K562 (cell line): ENCODE data around the gene APBB2. TPM values are rescaled to one million over a fixed set of nuclear protein-coding genes. Genes with fewer than 3 reads are reported as not detected.

Source experiments
- ATAC-seq: fragments of 200-7000 bp; cut with Tn5 transposase; 3 replicates; pipeline ENCODE4 v1.9.1; 2020; ENCODE audit warnings: moderate library complexity
- BruUV-seq: library from RNA; stranded (reverse); fragments of 400-500 nt; replicated peaks from 2 replicates; lab custom pipeline; 2021; lab: Mats Ljungman, UMichigan
- CTCF ChIA-PET: fragments of 300-600 bp; formaldehyde crosslinking; extraction: SDS; loops from one replicate; lab custom pipeline; 2021; ENCODE audit warnings: low intra/inter-chr PET ratio; lab: Yijun Ruan, JAX
- POLR2A ChIA-PET: fragments of 300-600, 350-650 bp; sonication (Branson Sonifier 250); formaldehyde crosslinking; extraction: SDS; loops from one replicate; lab custom pipeline; 2021; ENCODE audit warnings: antibody characterized with exemption, inconsistent platforms; lab: Yijun Ruan, JAX
- DNase-seq, 4 experiments: peaks; one replicate each; pipeline versions ENCODE4 v3.0.0 to v3.0.0-alpha.2; 2011 to 2018; ENCODE audit warnings: low spot score in 3 of 4, mixed read lengths in 3 of 4; ENCODE audit errors: extremely low read depth in 1 of 4
- FAIRE-seq: peaks from 2 replicates; lab custom pipeline; 2011; peaks lifted over from hg19 to GRCh38; lab: Jason Lieb, UNC
- H2AFZ ChIP-seq: 2 replicates; pipeline ENCODE4 v1.6.0; 2011; ENCODE audit warnings: low read depth, low read length, control low read depth, inconsistent platforms
- H3K27ac ChIP-seq: fragments of 200-600 bp; 3 replicates; pipeline ENCODE4 v1.8.0; 2011; ENCODE audit warnings: low read depth, mild to moderate bottlenecking, control low read depth, inconsistent platforms, low read length, moderate library complexity, mixed read lengths; ENCODE audit errors: extremely low read depth
- H3K27me3 ChIP-seq, 2 experiments: fragments of 300-600 bp in 1 of 2; 2 replicates in 1 of 2; 3 replicates in 1 of 2; pipeline versions ENCODE4 v1.6.0 to v1.8.0; 2011; ENCODE audit warnings: inconsistent platforms in 2 of 2, low read length in 2 of 2, mild to moderate bottlenecking in 1 of 2, mixed read lengths in 1 of 2, moderate library complexity in 1 of 2; ENCODE audit not compliant: control insufficient read depth in 2 of 2, insufficient read depth in 2 of 2
- H3K36me3 ChIP-seq: fragments of 300-600 bp; 3 replicates; pipeline ENCODE4 v1.8.0; 2011; ENCODE audit warnings: mild to moderate bottlenecking, low read length, inconsistent platforms; ENCODE audit not compliant: control insufficient read depth, insufficient read depth
- H3K4me1 ChIP-seq, 2 experiments: fragments of 200-600 bp in 1 of 2; replicated peaks in 1 of 2; 2 replicates in 1 of 2; 3 replicates in 1 of 2; pipeline versions ENCODE4 v1.5.1 to v1.8.0; 2011; ENCODE audit warnings: inconsistent platforms in 2 of 2, low read length in 2 of 2, mild to moderate bottlenecking in 1 of 2, mixed read lengths in 1 of 2, moderate library complexity in 1 of 2; ENCODE audit not compliant: control insufficient read depth in 2 of 2, insufficient read depth in 2 of 2
- H3K4me2 ChIP-seq: 2 replicates; pipeline ENCODE4 v1.6.1; 2011; ENCODE audit warnings: low read length, control low read depth, inconsistent platforms, mixed read lengths; ENCODE audit not compliant: insufficient read depth
- H3K4me3 ChIP-seq: fragments of 200-600 bp; sonication (generic), shearing (Covaris generic); 2 replicates; pipeline ENCODE4 v1.5.1; 2016; ENCODE audit warnings: control low read depth, inconsistent platforms
- H3K79me2 ChIP-seq: fragments of 200-600 bp; 3 replicates; pipeline ENCODE4 v1.8.0; 2011; ENCODE audit warnings: low read length, inconsistent platforms; ENCODE audit not compliant: control insufficient read depth, insufficient read depth
- H3K9ac ChIP-seq, 2 experiments: 2 replicates each; pipeline versions ENCODE4 v1.6.0 to v1.6.1; 2011; ENCODE audit warnings: low read depth in 2 of 2, low read length in 2 of 2, control low read depth in 1 of 2, inconsistent platforms in 1 of 2, mild to moderate bottlenecking in 1 of 2, mixed read lengths in 1 of 2; ENCODE audit not compliant: insufficient read depth in 1 of 2
- H3K9me1 ChIP-seq: one replicate; pipeline ENCODE4 v1.6.0; 2011; ENCODE audit warnings: inconsistent platforms, mild to moderate bottlenecking, low read length, moderate library complexity; ENCODE audit not compliant: control insufficient read depth, insufficient read depth
- H3K9me3 ChIP-seq: replicated peaks from 2 replicates; pipeline ENCODE4 v1.5.1; 2011; ENCODE audit warnings: low read depth, low read length, inconsistent platforms; ENCODE audit not compliant: control insufficient read depth, insufficient read depth
- H4K20me1 ChIP-seq: replicated peaks from 2 replicates; pipeline ENCODE4 v1.6.1; 2011; ENCODE audit warnings: low read length, inconsistent platforms, mixed read lengths; ENCODE audit not compliant: control insufficient read depth, insufficient read depth
- DPF2 ChIP-seq: fragments of 450-650 bp; IDR thresholded peaks from 2 replicates; pipeline ENCODE4 v1.6.1; 2016
- ERF ChIP-seq: fragments of 450-650 bp; formaldehyde crosslinking; IDR thresholded peaks from 2 replicates; pipeline ENCODE4 v1.4.0; 2020; ENCODE audit warnings: mild to moderate bottlenecking, mixed read lengths
- ZNF146 ChIP-seq: IDR thresholded peaks from one replicate; pipeline ENCODE4 v1.6.1; 2018; ENCODE audit warnings: missing compliant biosample characterization; ENCODE audit not compliant: unreplicated experiment
- ZNF197 ChIP-seq: fragments of 200-800 bp; sonication (Bioruptor generic); IDR thresholded peaks from 2 replicates; pipeline ENCODE4 v1.6.1; 2016; ENCODE audit warnings: low read depth, missing genetic modification characterization, missing compliant biosample characterization
- WGBS: fragments of 100-300 bp; shearing (Covaris generic); methylation state at CpG from one replicate; pipeline ENCODE4 v1.1.6; 2016; ENCODE audit warnings: low coverage, mixed read lengths; ENCODE audit not compliant: insufficient coverage; ENCODE audit errors: missing lambda C conversion rate; 5-methylcytosine and 5-hydroxymethylcytosine counted together
- in situ Hi-C: fragments of 300-500 bp; cut with MboI; formaldehyde crosslinking; loops from 4 replicates; pipeline ENCODE4 v1.15.0; 2018; ENCODE audit warnings: inconsistent platforms, mixed read lengths
- intact Hi-C: fragments of 100-400 bp; cut with micrococcal nuclease; formaldehyde crosslinking; loops from 2 replicates; pipeline ENCODE4 v1.14.2; 2022
- polyA plus RNA-seq, 8 experiments: library from polyadenylated mRNA; depleted of rRNA in 4 of 8; stranded (reverse) in 5 of 8; unstranded in 3 of 8; fragments of >200 nt; fragmentation: Nextera tagmentation in 2 of 8; fragmentation: Illumina TruSeq in 1 of 8; extraction: Ambion mirVana in 2 of 8; extraction: Trizol in 1 of 8; gene quantifications; 2 replicates each; pipeline versions ENCODE4 v1.2.1 to v1.2.3, GENCODE V29; 2011 to 2014; ENCODE audit warnings: inconsistent platforms in 1 of 8, missing spikeins in 1 of 8
- total RNA-seq, 7 experiments: library from RNA; depleted of rRNA in 6 of 7; stranded (reverse); fragments of >200 nt in 6 of 7; fragmentation: Illumina TruSeq in 2 of 7; extraction: Trizol in 2 of 7; gene quantifications; 2 replicates each; pipeline versions ENCODE4 v1.2.1 to v1.2.3, GENCODE V29; 2011 to 2021; ENCODE audit warnings: low replicate concordance in 1 of 7
- TF ChIP-seq, protein P1 (sequence below): sonication (generic); formaldehyde crosslinking; IDR thresholded peaks from 2 replicates; pipeline ENCODE4 v1.8.0; 2022; ENCODE audit warnings: missing genetic modification reagents, mild to moderate bottlenecking, borderline replicate concordance
- TF ChIP-seq, protein P2 (sequence below): fragments of 250-450 bp; sonication (Bioruptor Pico); IDR thresholded peaks from 2 replicates; pipeline ENCODE4 v1.4.0; 2020; ENCODE audit warnings: mild to moderate bottlenecking, moderate library complexity, borderline replicate concordance
- TF ChIP-seq, protein P3 (sequence below): fragments of 200-800 bp; sonication (Bioruptor generic); IDR thresholded peaks from 2 replicates; pipeline ENCODE4 v1.6.1; 2017; ENCODE audit warnings: missing genetic modification characterization, missing compliant biosample characterization

Gene APBB2
- total and polyA plus RNA-seq, 9 of the 15 experiments (the other 6 are each of a cell fraction or from before 2014, with no cell fraction given): 0.08 to 2.1 (median 1.4) TPM

DNA sequence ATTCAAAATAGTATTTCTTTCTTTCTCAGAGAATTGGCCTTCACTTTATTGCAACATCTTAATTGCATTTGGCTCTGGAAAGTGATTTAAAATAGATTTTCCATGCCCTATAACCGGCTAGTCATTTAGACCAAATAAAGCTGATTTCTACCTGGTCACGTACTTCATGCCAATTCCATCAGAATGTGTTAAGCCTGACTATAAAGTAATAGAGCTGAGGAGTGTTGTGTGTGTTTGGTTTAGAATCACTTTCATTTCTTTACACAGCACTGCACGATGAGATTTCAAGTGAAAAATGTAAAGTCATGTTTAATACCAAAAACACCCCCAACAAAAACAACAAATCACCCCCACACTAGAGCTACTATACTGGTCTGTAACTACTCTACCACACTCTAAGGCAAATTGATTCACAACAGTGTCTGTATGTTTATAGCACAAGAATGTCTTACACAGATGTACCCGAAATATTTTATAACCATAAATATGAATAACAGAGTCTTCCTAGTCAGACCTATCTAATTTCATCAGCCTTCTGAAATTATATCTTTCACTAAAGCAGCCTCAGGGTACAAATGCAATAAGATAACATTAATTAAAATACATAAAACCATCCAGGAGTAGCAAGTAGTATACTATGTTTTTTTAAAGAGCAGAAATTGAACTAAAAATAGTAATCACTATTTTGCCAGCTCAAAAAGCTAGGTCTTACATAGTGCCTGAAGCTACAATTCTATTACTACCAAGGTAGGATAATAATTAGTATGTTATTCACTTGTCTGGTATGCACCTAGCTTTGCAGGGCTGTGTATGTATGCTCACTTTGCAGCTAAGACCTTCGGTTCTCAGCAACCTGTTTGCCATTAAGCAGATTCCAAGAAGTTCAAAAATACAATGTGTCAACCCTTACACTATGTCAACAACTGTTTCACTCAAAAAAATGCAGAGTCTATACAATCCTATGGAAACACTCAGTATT, 28.4 kb downstream of the APBB2 start:
- no peak overlapping the region for H3K4me2 ChIP-seq
- ChIA-PET CTCF (no interaction called here), POLR2A (interaction anchor here (0.6 to 1.0 kb wide), 2 partner anchors 196 to 1174 kb away, joined by 3 to 4 read pairs; no protein-coding TSS in a partner anchor)
- no peaks in the 10 kb centered on the region for H3K9me1 ChIP-seq
- H3K4me3 ChIP-seq: no peak overlapping the region
- in situ Hi-C loops (no loop called here), intact Hi-C loops (no loop called here)
- TF ChIP-seq, protein P1, sequence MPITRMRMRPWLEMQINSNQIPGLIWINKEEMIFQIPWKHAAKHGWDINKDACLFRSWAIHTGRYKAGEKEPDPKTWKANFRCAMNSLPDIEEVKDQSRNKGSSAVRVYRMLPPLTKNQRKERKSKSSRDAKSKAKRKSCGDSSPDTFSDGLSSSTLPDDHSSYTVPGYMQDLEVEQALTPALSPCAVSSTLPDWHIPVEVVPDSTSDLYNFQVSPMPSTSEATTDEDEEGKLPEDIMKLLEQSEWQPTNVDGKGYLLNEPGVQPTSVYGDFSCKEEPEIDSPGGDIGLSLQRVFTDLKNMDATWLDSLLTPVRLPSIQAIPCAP (CRISPR knock-in tag): no peak
- no peak for TF ChIP-seq DPF2
- TF ChIP-seq, protein P2, sequence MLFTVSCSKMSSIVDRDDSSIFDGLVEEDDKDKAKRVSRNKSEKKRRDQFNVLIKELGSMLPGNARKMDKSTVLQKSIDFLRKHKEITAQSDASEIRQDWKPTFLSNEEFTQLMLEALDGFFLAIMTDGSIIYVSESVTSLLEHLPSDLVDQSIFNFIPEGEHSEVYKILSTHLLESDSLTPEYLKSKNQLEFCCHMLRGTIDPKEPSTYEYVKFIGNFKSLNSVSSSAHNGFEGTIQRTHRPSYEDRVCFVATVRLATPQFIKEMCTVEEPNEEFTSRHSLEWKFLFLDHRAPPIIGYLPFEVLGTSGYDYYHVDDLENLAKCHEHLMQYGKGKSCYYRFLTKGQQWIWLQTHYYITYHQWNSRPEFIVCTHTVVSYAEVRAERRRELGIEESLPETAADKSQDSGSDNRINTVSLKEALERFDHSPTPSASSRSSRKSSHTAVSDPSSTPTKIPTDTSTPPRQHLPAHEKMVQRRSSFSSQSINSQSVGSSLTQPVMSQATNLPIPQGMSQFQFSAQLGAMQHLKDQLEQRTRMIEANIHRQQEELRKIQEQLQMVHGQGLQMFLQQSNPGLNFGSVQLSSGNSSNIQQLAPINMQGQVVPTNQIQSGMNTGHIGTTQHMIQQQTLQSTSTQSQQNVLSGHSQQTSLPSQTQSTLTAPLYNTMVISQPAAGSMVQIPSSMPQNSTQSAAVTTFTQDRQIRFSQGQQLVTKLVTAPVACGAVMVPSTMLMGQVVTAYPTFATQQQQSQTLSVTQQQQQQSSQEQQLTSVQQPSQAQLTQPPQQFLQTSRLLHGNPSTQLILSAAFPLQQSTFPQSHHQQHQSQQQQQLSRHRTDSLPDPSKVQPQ (CRISPR knock-in tag): no peak
- TF ChIP-seq ERF (CRISPR knock-in tag): no peak
- TF ChIP-seq, protein P3, sequence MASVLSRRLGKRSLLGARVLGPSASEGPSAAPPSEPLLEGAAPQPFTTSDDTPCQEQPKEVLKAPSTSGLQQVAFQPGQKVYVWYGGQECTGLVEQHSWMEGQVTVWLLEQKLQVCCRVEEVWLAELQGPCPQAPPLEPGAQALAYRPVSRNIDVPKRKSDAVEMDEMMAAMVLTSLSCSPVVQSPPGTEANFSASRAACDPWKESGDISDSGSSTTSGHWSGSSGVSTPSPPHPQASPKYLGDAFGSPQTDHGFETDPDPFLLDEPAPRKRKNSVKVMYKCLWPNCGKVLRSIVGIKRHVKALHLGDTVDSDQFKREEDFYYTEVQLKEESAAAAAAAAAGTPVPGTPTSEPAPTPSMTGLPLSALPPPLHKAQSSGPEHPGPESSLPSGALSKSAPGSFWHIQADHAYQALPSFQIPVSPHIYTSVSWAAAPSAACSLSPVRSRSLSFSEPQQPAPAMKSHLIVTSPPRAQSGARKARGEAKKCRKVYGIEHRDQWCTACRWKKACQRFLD (CRISPR knock-in tag): no peak
- no peak for TF ChIP-seq ZNF146 (CRISPR knock-in tag)
- no peak for TF ChIP-seq ZNF197 (CRISPR knock-in tag)
- H4K20me1 ChIP-seq: no peaks in the 10 kb centered on the region
- BruUV-seq: no TSS peak
- DNase-seq (no peak), ATAC-seq (no peak), FAIRE-seq (no peak)
- H3K27me3 ChIP-seq: no peaks in the 10 kb centered on the region
- no peaks in the 10 kb centered on the region for H3K4me1 ChIP-seq
- no peaks in the 10 kb centered on the region for H3K9me3 ChIP-seq
- H3K79me2 ChIP-seq: no peaks in the 10 kb centered on the region
- WGBS: 2% methylated on average over 5 of the region's 5 CpGs
- no peak overlapping the region for H3K27ac ChIP-seq
- H3K36me3 ChIP-seq: no peaks in the 10 kb centered on the region
- H3K9ac ChIP-seq: no peak overlapping the region
- no peak overlapping the region for H2AFZ ChIP-seq
